ENCODE data around the gene CST4.
"Not testable (repeated sequence)": the region's sequence is repeated elsewhere in the genome, so short reads cannot be mapped to it uniquely, and the experiment has no call there.

GRCh38 chr20:23734440-23734839, 45.6 kb upstream of the CST4 start:
- TF ChIP-seq PPARA (CRISPR knock-in tag; IDR thresholded peaks at IDR 0.05; ENCODE audit: borderline replicate concordance); ARNTL (CRISPR knock-in tag; IDR thresholded peaks at IDR 0.05; ENCODE audit: borderline replicate concordance, low read depth); CREB5 (CRISPR knock-in tag; IDR thresholded peaks at IDR 0.05; ENCODE audit: low read depth); TCF4 (CRISPR knock-in tag; IDR thresholded peaks at IDR 0.05; ENCODE audit: borderline replicate concordance); SNAI2 (CRISPR knock-in tag; IDR thresholded peaks at IDR 0.05); CSRNP3 (CRISPR knock-in tag; IDR thresholded peaks at IDR 0.05); PATZ1 (CRISPR knock-in tag; IDR thresholded peaks at IDR 0.05; ENCODE audit: borderline replicate concordance); ESRRG (CRISPR knock-in tag; IDR thresholded peaks at IDR 0.05); ZC3H10 (CRISPR knock-in tag; IDR thresholded peaks at IDR 0.05); RARB (CRISPR knock-in tag; IDR thresholded peaks at IDR 0.05); ZFP3 (CRISPR knock-in tag; IDR thresholded peaks at IDR 0.05); ZFP30 (CRISPR knock-in tag; IDR thresholded peaks at IDR 0.05); POU6F1 (CRISPR knock-in tag; IDR thresholded peaks at IDR 0.05; ENCODE audit: borderline replicate concordance, low read depth): not testable (repeated sequence)

All from SK-N-SH treated with all-trans-retinoic acid at 6 μM for 48 hours (cell line).